Thymus (tissue), 11 donors: ENCODE measurements around the gene ARHGEF7. TPM values are rescaled to one million over a fixed set of nuclear protein-coding genes. Genes with fewer than 3 reads are reported as not detected.

Experiments used
- DNase-seq, 9 donors: peaks; one replicate each; pipeline ENCODE4 v3.0.0-alpha.2; 2013; ENCODE audit warnings: low spot score in 9 of 9, low read depth in 6 of 9, missing footprints in 1 of 9
- H3K27ac ChIP-seq, 2 donors: one replicate each; pipeline ENCODE4 v1.5.1; 2013; ENCODE audit warnings: control low read depth in 1 of 2, low read depth in 1 of 2, low read length in 1 of 2, mild to moderate bottlenecking in 1 of 2, moderate library complexity in 1 of 2
- H3K27me3 ChIP-seq, 2 donors: one replicate each; pipeline ENCODE4 v1.5.1; 2013; ENCODE audit warnings: low read length in 1 of 2; ENCODE audit not compliant: control insufficient read depth in 2 of 2, insufficient read depth in 1 of 2
- H3K36me3 ChIP-seq, 2 donors: one replicate each; pipeline ENCODE4 v1.5.1; 2013; ENCODE audit warnings: low read length in 1 of 2, mild to moderate bottlenecking in 1 of 2, moderate library complexity in 1 of 2; ENCODE audit not compliant: control insufficient read depth in 2 of 2, insufficient read depth in 2 of 2
- H3K4me1 ChIP-seq, 2 donors: one replicate each; pipeline ENCODE4 v1.5.1; 2013; ENCODE audit warnings: low read length in 2 of 2; ENCODE audit not compliant: control insufficient read depth in 2 of 2, insufficient read depth in 2 of 2
- H3K4me3 ChIP-seq, 2 donors: one replicate each; pipeline ENCODE4 v1.5.1; 2013; ENCODE audit warnings: low read length in 2 of 2, control low read depth in 1 of 2, mild to moderate bottlenecking in 1 of 2
- H3K9me3 ChIP-seq, 2 donors: one replicate each; pipeline ENCODE4 v1.5.1; 2013; ENCODE audit warnings: low read length in 1 of 2, mild to moderate bottlenecking in 1 of 2; ENCODE audit not compliant: control insufficient read depth in 2 of 2, insufficient read depth in 1 of 2
- WGBS: extraction: QIAGEN DNeasy Blood & Tissue Kit; methylation state at CpG from one replicate; pipeline ENCODE4 v1.1.7; 2013; 5-methylcytosine and 5-hydroxymethylcytosine counted together
- polyA plus RNA-seq: library from polyadenylated mRNA; stranded (reverse); fragments of 200-250 nt; gene quantifications from one replicate; pipeline ENCODE4 v1.2.3, GENCODE V29; 2013
- total RNA-seq: library from RNA; stranded (reverse); fragments of 120-200 nt; gene quantifications from one replicate; pipeline ENCODE4 v1.2.4, GENCODE V29; 2013
- donor health status: healthy.

ARHGEF7 gene
- total and polyA plus RNA-seq, 2 donors: 60.4 to 71.9 TPM

DNA sequence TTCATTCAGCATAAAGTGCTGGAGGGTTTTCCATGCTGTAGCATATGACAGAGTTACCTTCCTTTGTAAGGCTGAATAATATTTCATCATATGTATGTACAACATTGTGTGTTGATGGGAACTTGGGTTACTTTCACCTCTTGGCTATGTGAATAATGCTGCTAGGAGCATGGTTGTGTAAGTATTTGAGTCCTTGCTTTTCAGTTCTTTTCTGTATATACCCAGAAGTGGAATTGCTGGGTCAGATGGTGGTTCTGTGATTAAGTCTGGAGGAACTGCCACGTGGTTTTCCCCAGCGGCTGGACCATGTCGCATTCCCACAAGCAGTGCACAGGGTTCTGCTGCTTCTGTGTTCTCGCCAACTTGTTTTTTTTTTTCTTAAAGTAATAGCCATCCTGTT, 104.2 kb downstream of the ARHGEF7 start:
- H3K4me3 ChIP-seq: no peak overlapping the region
- H3K4me1 ChIP-seq: peaks cover 6 to 20% of the 10 kb centered on the region in 2 donors
- no peak overlapping the region for H3K27ac ChIP-seq
- no peaks in the 10 kb centered on the region for H3K9me3 ChIP-seq
- 67% methylated on average over 4 of the region's 4 CpGs for WGBS
- no peaks in the 10 kb centered on the region for H3K27me3 ChIP-seq
- DNase-seq: no peak
- H3K36me3 ChIP-seq: peaks cover 25 to 40% of the 10 kb centered on the region in 2 donors

- no peak overlapping the region for H3K27ac ChIP-seq
- no peak for DNase-seq
- WGBS: 90% methylated on average over 8 of the region's 8 CpGs
- no peak overlapping the region for H3K4me3 ChIP-seq
- H3K27me3 ChIP-seq: no peaks in the 10 kb centered on the region
- peaks cover 6 to 16% of the 10 kb centered on the region in 2 donors for H3K4me1 ChIP-seq
- no peaks in the 10 kb centered on the region for H3K9me3 ChIP-seq
- peaks cover 29 to 45% of the 10 kb centered on the region in 2 donors for H3K36me3 ChIP-seq
Measured at GRCh38 chr13:111219950-111220349, 104.8 kb downstream of the ARHGEF7 start.

- Histone ChIP-seq H3K27ac (no peak overlapping the region), H3K9me3 (no peaks in the 10 kb centered on the region), H3K4me3 (no peak overlapping the region), H3K4me1 (peaks cover 0 to 6% of the 10 kb centered on the region in 2 donors), H3K27me3 (no peaks in the 10 kb centered on the region), H3K36me3 (peaks cover 46 to 64% of the 10 kb centered on the region in 2 donors)
- WGBS: 99% methylated on average over 6 of the region's 6 CpGs
- no peak for DNase-seq
Measured at GRCh38 chr13:111225166-111225565, 110.1 kb downstream of the ARHGEF7 start.

DNA sequence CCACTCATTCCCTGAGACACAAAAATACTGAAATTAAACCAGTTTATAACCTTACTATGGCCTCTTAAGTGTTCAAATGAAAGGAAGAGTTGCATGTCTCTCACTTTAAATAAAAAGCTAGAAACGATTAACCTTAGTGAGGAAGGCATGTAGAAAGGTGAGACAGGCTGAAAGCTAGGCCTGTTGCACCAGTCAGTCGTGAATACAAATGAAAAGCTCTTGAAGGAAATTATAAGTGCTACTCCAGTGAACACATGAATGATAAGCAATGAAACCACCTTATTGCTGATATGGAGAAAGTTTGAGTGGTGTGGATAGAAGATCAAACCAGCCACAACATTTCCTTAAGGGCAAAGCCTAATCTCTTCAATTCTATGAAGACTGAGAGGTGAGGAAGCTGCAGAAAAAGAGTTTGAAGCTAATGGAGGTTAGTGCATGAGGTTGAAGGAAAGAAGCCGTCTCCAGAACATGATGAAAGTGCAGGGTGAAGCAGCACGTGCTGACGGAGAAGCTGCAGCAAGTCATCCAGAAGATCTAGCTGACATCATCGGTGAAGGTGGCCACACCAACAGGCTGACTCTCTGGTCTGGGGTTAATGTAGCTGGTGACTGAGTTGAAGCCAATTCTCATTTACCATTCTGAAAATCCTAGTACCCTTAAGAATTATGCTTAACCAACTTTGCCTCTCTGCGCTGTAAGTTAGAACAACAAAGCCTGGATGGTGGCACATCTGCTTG, 110.9 kb downstream of the ARHGEF7 start:
- 94% methylated on average over 7 of the region's 7 CpGs for WGBS
- Histone ChIP-seq H3K4me1 (peaks cover 0 to 6% of the 10 kb centered on the region in 2 donors), H3K36me3 (peaks cover 47 to 64% of the 10 kb centered on the region in 2 donors), H3K27ac (no peak overlapping the region), H3K4me3 (no peak overlapping the region), H3K9me3 (no peaks in the 10 kb centered on the region), H3K27me3 (no peaks in the 10 kb centered on the region)
- no peak for DNase-seq

- H3K27me3 ChIP-seq: no peaks in the 10 kb centered on the region
- H3K27ac ChIP-seq: no peak overlapping the region
- no peaks in the 10 kb centered on the region for H3K9me3 ChIP-seq
- peaks cover 58 to 78% of the 10 kb centered on the region in 2 donors for H3K36me3 ChIP-seq
- peaks cover 0 to 6% of the 10 kb centered on the region in 2 donors for H3K4me1 ChIP-seq
- 94% methylated on average over 2 of the region's 2 CpGs for WGBS
- H3K4me3 ChIP-seq: no peak overlapping the region
- no peak for DNase-seq
Measured at GRCh38 chr13:111227405-111227804, 112.3 kb downstream of the ARHGEF7 start.

GRCh38 chr13:111228262-111229144, 113.4 kb downstream of the ARHGEF7 start:
- 94% methylated on average over 27 of the region's 27 CpGs for WGBS
- Histone ChIP-seq H3K4me1 (peaks cover 0 to 6% of the 10 kb centered on the region in 2 donors), H3K9me3 (no peaks in the 10 kb centered on the region), H3K27me3 (no peaks in the 10 kb centered on the region), H3K27ac (no peak overlapping the region), H3K4me3 (no peak overlapping the region), H3K36me3 (peaks cover 65 to 89% of the 10 kb centered on the region in 2 donors)
- DNase-seq: no peak

GRCh38 chr13:111230385-111230930, 115.3 kb downstream of the ARHGEF7 start:
- Histone ChIP-seq H3K36me3 (peaks cover 69 to 92% of the 10 kb centered on the region in 2 donors), H3K27ac (no peak overlapping the region), H3K27me3 (no peaks in the 10 kb centered on the region), H3K9me3 (no peaks in the 10 kb centered on the region), H3K4me3 (no peak overlapping the region), H3K4me1 (peaks cover 0 to 5% of the 10 kb centered on the region in 2 donors)
- 86% methylated on average over 10 of the region's 10 CpGs for WGBS
- no peak for DNase-seq

GRCh38 chr13:111232191-111232590, 117.1 kb downstream of the ARHGEF7 start:
- no peak for DNase-seq
- no peaks in the 10 kb centered on the region for H3K27me3 ChIP-seq

GRCh38 chr13:111233080-111233479, 118.0 kb downstream of the ARHGEF7 start:
- Histone ChIP-seq H3K4me3 (no peak overlapping the region), H3K4me1 (peaks cover 0 to 3% of the 10 kb centered on the region in 2 donors), H3K36me3 (peaks cover 64 to 87% of the 10 kb centered on the region in 2 donors), H3K9me3 (no peaks in the 10 kb centered on the region), H3K27me3 (no peaks in the 10 kb centered on the region), H3K27ac (no peak overlapping the region)
- no peak for DNase-seq
- WGBS: 100% methylated on average over 1 of the region's 1 CpG

More at GRCh38 chr13:111232191-111232590, 117.1 kb downstream of the ARHGEF7 start:
- H3K36me3 ChIP-seq: peaks cover 69 to 92% of the 10 kb centered on the region in 2 donors
- H3K9me3 ChIP-seq: no peaks in the 10 kb centered on the region
- H3K4me3 ChIP-seq: no peak overlapping the region
- WGBS: over 99% methylated on average over 7 of the region's 7 CpGs
- peaks cover 0 to 3% of the 10 kb centered on the region in 2 donors for H3K4me1 ChIP-seq
- no peak overlapping the region for H3K27ac ChIP-seq
